ENCODE results near the gene TBX18.

GRCh38 chr6:84764332-84765049 lies at the start of gene TBX18:
- no peak for TF ChIP-seq CTCF (conservative IDR thresholded peaks at IDR 0.05; ENCODE audit: low read depth, low read length)
- TF ChIP-seq RFX5 (IDR thresholded peaks at IDR 0.05; ENCODE audit: low read depth, low read length): no peak
- no peak for TF ChIP-seq MAZ (IDR thresholded peaks at IDR 0.05; ENCODE audit: borderline replicate concordance, low read depth, low read length)
- no peak for TF ChIP-seq RAD21 (IDR thresholded peaks at IDR 0.05; ENCODE audit: low read length)
- TF ChIP-seq POLR2A (IDR thresholded peaks at IDR 0.05; ENCODE audit: low read depth, low read length): no peak
- TF ChIP-seq, protein P1, sequence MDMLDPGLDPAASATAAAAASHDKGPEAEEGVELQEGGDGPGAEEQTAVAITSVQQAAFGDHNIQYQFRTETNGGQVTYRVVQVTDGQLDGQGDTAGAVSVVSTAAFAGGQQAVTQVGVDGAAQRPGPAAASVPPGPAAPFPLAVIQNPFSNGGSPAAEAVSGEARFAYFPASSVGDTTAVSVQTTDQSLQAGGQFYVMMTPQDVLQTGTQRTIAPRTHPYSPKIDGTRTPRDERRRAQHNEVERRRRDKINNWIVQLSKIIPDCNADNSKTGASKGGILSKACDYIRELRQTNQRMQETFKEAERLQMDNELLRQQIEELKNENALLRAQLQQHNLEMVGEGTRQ (IDR thresholded peaks at IDR 0.05; ENCODE audit: low read depth, low read length): no peak
- no peak for TF ChIP-seq CEBPB (IDR thresholded peaks at IDR 0.05; ENCODE audit: low read depth, low read length)
- no peak for TF ChIP-seq MXI1 (IDR thresholded peaks at IDR 0.05; ENCODE audit: borderline replicate concordance, low read depth, low read length)
- TF ChIP-seq BHLHE40 (IDR thresholded peaks at IDR 0.05; ENCODE audit: low read depth, low read length): no peak
- TF ChIP-seq NFE2L2 (IDR thresholded peaks at IDR 0.05; ENCODE audit: low read depth, low read length): no peak
- no peak for TF ChIP-seq FOS (IDR thresholded peaks at IDR 0.05; ENCODE audit: low read depth, low read length)
- TF ChIP-seq CHD1 (IDR thresholded peaks at IDR 0.05; ENCODE audit: low read depth, low read length): no peak
- no peak for TF ChIP-seq RCOR1 (IDR thresholded peaks at IDR 0.05; ENCODE audit: insufficient replicate concordance, low read length)
- no peak for TF ChIP-seq MAFK (IDR thresholded peaks at IDR 0.05; ENCODE audit: low read depth, low read length)
